Measurements from ENCODE around the gene IL1B. TPM values are rescaled to one million over a fixed set of nuclear protein-coding genes. Genes with fewer than 3 reads are reported as not detected.

The IL1B gene
- total RNA-seq, 1 donor from 2014 or later, result not detected

DNA sequence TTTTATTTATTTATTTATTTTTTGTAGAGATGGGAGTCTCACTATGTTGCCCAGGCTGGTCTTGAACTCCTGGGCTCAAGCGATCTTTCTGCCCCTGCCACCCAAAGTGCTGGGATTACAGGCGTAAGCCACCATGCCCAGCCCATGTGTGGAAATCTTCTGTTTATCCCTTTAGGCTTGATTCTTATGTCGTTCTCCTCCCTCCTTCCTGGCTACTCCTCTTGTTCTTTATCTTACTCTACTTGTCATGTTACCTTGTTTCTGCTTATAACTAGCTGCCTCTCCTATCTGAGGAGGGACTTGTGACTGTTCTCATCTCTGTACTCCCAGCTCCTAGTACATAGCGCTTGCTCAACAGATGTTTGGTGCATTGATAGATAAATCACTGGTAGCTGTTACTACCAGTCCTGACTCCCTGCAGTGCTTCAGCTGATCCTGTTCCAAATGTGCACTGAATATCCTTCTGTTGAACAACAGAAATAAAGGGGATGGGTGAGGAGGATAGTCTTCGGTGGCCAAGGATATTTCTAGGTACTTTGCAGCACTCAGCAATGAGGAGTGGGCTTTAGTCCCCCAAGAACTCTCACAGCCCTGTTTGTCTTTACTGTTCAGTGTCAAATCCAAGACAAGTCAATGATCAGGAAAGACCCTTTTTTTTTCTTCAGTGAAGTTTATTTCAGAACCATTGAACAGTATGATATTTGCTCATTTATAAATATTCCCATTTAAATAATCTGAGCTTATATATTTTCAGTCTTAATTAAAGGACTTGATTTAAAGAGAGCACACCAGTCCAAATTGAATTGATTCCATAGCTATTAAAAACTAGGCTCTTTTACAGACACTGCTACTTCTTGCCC lies 7.2 kb downstream of the IL1B start:
- no peak overlapping the region for H3K4me3 Mint-ChIP-seq (ENCODE audit: unreplicated experiment)
- H3K9me3 Mint-ChIP-seq (ENCODE audit: unreplicated experiment), result no peaks in the 10 kb centered on the region
- no peak overlapping the region for H3K27ac Mint-ChIP-seq (ENCODE audit: unreplicated experiment)
- H3K4me1 Mint-ChIP-seq (ENCODE audit: unreplicated experiment), result peaks cover 10% of the 10 kb centered on the region
- H3K36me3 Mint-ChIP-seq (ENCODE audit: unreplicated experiment), result no peaks in the 10 kb centered on the region
- no peaks in the 10 kb centered on the region for H3K27me3 Mint-ChIP-seq (ENCODE audit: unreplicated experiment)
- no peak for DNase-seq (ENCODE audit: extremely low spot score, unreplicated experiment)
- TF ChIP-seq, protein P1, sequence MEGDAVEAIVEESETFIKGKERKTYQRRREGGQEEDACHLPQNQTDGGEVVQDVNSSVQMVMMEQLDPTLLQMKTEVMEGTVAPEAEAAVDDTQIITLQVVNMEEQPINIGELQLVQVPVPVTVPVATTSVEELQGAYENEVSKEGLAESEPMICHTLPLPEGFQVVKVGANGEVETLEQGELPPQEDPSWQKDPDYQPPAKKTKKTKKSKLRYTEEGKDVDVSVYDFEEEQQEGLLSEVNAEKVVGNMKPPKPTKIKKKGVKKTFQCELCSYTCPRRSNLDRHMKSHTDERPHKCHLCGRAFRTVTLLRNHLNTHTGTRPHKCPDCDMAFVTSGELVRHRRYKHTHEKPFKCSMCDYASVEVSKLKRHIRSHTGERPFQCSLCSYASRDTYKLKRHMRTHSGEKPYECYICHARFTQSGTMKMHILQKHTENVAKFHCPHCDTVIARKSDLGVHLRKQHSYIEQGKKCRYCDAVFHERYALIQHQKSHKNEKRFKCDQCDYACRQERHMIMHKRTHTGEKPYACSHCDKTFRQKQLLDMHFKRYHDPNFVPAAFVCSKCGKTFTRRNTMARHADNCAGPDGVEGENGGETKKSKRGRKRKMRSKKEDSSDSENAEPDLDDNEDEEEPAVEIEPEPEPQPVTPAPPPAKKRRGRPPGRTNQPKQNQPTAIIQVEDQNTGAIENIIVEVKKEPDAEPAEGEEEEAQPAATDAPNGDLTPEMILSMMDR (IDR thresholded peaks at IDR 0.05), result no peak

DNA sequence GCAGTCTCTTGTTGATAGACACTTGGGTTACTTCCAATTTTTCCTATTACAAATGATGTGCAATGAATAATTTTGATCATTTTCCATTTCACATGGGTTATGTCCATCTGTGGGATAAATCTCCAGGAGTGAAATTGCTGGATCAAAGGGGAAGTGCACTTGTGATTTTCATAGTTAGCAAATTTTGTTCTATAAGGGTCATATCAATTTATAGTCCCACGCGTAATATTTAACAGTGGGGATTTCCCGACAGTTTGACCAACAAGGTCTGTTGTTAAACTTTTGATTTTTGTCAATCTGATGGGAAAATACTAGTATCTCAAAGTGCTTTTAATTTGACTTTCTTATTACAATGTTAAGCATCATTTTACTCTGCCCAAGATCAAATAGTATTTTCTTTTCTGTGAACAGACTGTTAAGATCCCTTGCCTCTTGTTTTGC lies 8.3 kb downstream of the IL1B start:
- DNase-seq (ENCODE audit: extremely low spot score, unreplicated experiment), result no peak
- Mint-ChIP-seq H3K9me3 (ENCODE audit: unreplicated experiment) (no peaks in the 10 kb centered on the region), H3K36me3 (ENCODE audit: unreplicated experiment) (no peaks in the 10 kb centered on the region), H3K4me3 (ENCODE audit: unreplicated experiment) (no peak overlapping the region), H3K4me1 (ENCODE audit: unreplicated experiment) (peaks cover 11% of the 10 kb centered on the region), H3K27me3 (ENCODE audit: unreplicated experiment) (no peaks in the 10 kb centered on the region), H3K27ac (ENCODE audit: unreplicated experiment) (no peak overlapping the region)
- TF ChIP-seq, protein P1 (IDR thresholded peaks at IDR 0.05), result no peak

DNA sequence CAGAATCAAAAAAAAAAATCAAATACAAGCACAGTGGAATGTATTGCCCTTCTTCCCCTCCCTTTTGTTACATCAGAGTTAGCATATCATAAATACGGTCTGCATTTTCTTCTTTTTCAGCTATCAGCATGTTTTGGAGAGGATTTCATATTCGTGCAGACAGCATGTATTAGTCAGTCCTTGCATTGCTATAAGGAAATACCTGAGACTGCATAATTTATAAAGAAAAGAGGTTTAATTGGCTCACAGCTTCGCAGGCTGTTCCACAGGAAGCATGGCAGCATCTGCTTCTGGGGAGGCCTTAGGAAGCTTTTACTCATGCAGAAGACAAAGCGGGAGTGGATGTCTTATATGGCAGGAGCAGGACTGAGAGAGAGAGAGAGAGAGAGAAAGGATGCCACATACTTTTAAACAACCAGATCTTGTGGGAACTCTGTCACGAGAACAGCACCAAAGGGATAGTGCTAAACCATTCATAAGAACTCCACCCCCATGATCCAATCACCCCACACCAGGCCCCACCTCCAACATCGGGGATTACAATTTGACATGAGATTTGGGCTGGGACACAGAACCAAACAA lies 8.9 kb downstream of the IL1B start:
- Mint-ChIP-seq H3K4me3 (ENCODE audit: unreplicated experiment) (no peak overlapping the region), H3K36me3 (ENCODE audit: unreplicated experiment) (no peaks in the 10 kb centered on the region), H3K27ac (ENCODE audit: unreplicated experiment) (no peak overlapping the region), H3K4me1 (ENCODE audit: unreplicated experiment) (peaks cover 11% of the 10 kb centered on the region), H3K9me3 (ENCODE audit: unreplicated experiment) (no peaks in the 10 kb centered on the region), H3K27me3 (ENCODE audit: unreplicated experiment) (no peaks in the 10 kb centered on the region)
- TF ChIP-seq, protein P1 (IDR thresholded peaks at IDR 0.05), result no peak
- DNase-seq (ENCODE audit: extremely low spot score, unreplicated experiment), result no peak

DNA sequence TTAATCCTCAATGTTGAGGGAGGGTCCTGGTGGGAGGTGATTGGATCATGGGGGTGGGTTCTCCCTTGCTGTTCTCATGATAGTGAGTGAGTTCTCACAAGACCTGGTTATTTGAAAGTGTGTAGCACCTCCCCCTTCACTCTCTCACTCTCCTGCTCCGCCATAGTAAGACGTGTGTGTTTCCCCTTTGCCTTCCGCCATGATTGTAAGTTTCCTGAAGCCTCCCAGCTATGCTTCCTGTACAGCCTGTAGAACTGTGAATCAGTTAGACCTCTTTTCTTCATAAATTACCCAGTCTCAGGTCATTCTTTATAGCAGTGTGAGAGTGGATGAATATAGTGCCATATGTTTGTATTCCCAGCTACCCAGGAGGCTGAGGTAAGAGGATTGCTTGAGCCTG lies 9.6 kb downstream of the IL1B start:
- H3K27me3 Mint-ChIP-seq (ENCODE audit: unreplicated experiment), result no peaks in the 10 kb centered on the region

DNA sequence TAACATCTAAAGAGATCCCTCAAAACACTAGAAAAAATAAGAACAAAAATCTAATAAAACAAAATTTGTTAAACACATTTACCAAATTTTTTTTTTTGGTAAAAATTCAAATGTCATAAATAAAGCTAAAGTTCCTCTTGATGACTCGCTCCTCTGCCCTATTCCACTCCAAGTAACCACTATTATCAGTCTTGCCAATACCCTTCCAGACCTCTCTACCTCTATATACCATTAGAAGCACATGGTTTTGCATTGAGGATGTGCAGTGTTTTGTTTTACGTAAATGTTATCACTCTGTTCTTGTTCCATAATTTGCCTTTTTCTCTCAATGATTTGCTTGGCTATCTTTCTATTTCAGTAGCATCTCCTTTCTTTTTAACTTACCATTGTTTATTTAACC lies 10.9 kb downstream of the IL1B start:
- no peak for DNase-seq (ENCODE audit: extremely low spot score, unreplicated experiment)
- Mint-ChIP-seq H3K36me3 (ENCODE audit: unreplicated experiment) (no peaks in the 10 kb centered on the region), H3K4me3 (ENCODE audit: unreplicated experiment) (no peak overlapping the region), H3K27me3 (ENCODE audit: unreplicated experiment) (no peaks in the 10 kb centered on the region), H3K9me3 (ENCODE audit: unreplicated experiment) (no peaks in the 10 kb centered on the region), H3K4me1 (ENCODE audit: unreplicated experiment) (peaks cover 11% of the 10 kb centered on the region), H3K27ac (ENCODE audit: unreplicated experiment) (no peak overlapping the region)
- TF ChIP-seq, protein P1 (IDR thresholded peaks at IDR 0.05), result no peak

More for the DNA sequence above, 9.6 kb downstream of the IL1B start:
- DNase-seq (ENCODE audit: extremely low spot score, unreplicated experiment), result no peak
- Mint-ChIP-seq H3K4me3 (ENCODE audit: unreplicated experiment) (no peak overlapping the region), H3K36me3 (ENCODE audit: unreplicated experiment) (no peaks in the 10 kb centered on the region), H3K4me1 (ENCODE audit: unreplicated experiment) (peaks cover 11% of the 10 kb centered on the region), H3K27ac (ENCODE audit: unreplicated experiment) (no peak overlapping the region), H3K9me3 (ENCODE audit: unreplicated experiment) (no peaks in the 10 kb centered on the region)
- TF ChIP-seq, protein P1 (IDR thresholded peaks at IDR 0.05), result no peak

Data from osteocyte (in vitro differentiated cells).